Dedifferentiated amniotic fluid mesenchymal stem cell (primary cell): ENCODE data around the gene ERFL.
"Not testable (repeated sequence)": the region's sequence is repeated elsewhere in the genome, so short reads cannot be mapped to it uniquely, and the experiment has no call there.

Experiments
- DNase-seq: peaks from one replicate; pipeline ENCODE4 v3.0.0-alpha.2; 2016; ENCODE audit errors: extremely low spot score

The ERFL gene

DNA sequence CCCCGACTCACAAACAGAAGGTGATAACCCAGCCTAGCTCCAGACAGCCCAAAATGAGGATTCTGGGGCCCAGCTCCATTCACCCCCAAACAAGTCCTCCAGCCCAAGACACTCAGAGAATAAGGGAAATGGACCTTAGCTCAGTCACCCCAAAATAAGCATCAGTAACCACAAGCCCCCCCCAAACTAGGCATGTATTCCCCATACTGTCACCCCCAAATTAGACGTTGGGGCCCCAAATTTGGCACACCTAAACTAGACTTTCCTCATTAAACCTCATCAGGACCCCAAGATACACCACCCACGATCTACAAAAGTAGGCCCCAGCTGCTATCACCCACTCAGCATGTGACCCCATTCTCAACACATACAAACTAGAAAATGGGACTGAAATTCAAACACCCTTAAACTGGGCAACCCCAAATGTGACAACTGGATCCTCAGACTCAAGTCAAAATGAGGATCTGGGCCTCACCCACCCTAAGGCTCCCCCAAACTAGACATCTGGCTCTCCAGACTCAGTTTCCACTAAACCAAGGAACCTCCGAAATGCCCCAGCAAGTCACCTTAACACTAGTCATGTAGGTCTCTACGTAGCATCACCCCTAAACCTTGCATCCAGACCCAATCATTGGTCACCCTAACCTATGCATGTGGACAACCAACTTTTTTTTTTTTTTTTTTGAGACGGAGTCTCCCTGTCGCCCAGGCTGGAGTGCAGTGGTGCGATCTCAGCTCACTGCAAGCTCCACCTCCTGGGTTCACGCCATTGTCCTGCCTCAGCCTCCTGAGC, 13.4 kb upstream of the ERFL start:
- no peak for DNase-seq

DNA sequence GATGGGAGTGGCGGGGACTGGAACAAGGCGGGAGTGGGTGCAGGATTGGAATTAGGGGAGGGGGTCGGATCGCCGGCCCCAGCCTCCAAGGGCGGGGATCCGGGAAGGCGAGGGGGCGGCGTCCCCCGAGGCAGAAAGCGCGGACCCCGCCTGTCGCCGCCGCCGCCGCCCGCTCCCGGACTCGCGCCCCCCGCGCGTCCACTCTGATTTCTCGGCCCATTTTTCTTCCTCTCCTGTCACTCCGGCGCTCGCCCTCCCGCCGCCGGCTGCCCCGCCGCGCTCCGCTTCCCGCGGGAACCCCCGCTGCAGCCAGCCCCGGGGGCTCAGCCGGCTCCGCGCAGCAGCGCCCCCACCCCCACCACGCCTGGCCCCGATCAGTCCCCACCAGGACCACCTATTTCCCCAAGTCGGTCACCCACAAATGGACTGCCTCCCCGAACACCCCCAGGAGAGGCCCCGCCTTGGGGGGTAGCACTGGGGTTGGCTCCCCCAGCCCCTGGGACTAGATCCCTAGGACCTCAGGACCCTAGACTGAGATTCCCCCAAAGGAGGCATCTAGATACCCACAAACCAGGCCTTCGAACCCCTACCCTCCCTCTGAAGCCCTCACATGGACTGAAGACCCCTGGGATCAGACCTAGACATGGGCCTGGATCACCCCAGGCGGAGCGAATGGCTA, 12.6 kb upstream of the ERFL start:
- DNase-seq: no peak

DNA sequence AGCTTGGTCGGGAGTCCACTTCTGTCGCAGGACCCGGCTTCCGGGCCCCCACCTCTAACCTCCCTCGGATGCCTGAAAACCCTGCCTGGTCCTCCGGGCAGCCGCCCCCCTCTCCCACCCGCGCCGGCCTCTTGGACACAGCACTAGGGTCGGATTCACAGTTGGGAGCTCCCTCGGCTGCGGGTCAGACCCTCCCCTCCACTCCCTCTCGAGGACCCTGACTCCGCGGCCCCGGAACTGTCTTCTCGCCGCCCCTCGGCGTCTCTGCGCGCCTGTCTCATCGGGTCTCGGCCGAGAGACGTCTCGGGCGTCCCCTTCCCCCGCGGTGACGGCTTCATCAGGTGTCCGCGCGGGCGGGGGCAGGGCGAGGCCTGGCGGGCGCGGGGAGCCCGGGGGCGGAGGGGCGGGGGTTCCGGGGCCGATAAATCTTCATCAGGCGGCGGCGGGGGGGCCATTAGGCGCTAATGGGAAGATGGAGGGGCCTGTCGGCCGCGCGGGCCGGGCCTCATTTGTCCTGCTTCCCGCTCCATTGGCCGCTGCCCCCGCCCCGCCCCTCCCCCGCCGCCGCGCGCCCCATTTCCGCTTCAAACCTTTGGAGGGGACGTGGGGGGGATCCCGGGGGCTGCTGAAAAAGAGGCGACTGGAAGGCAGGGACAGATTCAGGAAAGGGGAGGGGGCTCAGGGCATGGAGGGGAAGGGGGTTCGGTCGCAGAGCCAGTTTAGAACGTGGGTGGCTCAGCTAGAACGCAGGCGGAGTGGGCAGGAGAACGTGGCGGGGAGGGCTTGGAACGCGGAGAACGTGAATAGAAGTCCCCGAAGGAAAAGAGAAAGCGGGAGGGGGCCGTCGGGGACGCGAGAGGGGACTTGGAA, 11.8 kb upstream of the ERFL start:
- no peak for DNase-seq

DNA sequence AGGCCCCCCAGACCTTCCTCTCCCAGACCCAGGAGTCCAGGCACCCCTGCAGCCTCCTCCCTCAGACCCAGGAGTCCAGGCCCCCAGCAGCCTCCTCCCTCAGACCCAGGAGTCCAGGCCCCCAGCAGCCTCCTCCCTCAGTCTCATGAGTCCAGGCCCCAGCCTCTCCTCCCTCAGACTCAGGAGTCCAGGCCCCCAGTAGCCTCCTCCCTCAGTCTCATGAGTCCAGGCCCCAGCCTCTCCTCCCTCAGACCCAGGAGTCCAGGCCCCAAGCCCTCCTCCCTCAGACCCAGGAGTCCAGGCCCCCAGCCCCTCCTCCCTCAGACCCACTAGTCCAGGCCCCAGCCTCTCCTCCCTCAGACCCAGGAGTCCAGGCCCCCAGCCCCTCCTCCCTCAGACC, 11.0 kb upstream of the ERFL start:
- DNase-seq: not testable (repeated sequence)

DNA sequence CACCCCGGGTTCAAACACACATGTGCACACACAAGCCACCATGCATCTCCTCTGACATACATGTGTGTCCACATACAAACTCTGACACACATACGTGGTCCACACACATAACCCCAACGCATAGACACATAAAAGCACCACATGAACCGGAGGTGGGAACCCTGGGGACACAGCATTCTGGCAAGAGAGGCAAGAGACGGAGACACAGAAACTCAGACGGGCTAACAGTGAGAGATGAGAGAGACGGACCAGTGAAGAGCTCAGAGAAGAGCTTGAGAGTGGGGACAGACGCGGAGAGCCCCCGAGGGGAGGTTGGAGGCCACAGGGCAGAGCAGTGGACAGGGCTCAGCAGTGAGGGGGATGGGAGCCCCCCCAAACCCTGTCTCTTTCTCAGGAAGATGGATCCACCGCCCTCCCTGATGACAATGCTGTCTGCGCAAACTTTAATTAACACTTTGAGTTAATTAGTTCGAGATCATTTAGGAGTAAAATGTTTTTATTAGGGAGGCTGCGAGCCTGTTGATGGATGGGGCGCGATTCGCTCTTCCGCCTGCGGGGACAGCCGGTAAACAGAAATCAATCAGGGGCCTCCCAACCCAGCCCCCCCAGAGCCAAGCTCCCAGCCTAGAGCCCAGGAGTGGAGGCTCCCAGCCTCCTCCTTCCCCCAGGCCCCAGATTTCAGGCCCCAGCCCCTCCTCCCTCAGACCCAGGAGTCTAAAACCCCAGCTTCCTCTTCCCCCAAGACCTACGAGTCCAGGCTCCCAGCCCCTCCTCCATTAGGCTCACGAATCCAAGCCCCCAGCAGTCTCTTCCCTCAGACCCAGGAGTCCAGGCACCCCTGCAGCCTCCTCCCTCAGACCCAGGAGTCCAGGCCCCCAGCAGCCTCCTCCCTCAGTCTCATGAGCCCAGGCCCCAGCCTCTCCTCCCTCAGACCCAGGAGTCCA, 9.5 kb upstream of the ERFL start:
- DNase-seq: no peak

DNA sequence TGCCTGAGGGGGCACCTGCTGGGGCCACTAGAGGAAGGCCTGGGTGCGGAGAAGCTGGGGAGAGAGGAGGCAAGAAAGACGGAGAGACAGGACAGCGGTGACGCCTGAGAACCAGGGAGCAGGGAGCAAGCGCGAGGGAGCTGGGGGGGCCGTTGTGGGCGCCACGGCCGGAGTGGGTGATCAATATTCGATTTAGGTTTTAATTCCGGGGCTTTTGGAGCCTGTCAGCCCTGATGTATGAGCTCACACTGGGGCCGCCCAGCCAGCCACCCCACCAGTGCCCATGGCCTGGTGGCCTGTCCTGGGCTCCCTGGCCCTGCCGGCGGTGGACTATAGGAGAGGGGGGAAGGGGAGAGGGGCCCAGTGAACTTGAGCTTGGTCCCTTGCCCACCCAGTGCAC, 8.7 kb upstream of the ERFL start:
- no peak for DNase-seq

DNA sequence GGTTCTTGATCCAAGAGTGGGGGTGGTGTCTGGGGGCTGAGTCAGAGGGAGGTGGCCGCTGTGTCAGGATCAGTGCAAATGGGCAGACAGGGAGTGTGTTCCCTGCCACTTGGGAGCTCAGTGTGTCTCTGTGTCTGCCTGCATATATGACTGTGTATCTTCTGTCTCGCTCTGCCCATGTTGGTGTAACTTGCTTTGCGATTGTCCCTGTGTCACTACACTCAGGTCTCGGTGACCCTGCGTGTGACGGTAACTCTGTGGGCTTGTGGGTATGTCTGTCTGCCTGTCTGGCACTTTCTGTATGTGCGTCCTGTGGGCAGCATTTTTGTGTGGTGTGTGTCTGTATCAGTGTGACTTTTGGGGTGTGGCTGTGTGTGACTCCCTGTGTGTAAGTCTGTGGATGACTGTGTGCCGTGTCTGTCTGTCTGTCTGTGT, 8.2 kb upstream of the ERFL start:
- no peak for DNase-seq

DNA sequence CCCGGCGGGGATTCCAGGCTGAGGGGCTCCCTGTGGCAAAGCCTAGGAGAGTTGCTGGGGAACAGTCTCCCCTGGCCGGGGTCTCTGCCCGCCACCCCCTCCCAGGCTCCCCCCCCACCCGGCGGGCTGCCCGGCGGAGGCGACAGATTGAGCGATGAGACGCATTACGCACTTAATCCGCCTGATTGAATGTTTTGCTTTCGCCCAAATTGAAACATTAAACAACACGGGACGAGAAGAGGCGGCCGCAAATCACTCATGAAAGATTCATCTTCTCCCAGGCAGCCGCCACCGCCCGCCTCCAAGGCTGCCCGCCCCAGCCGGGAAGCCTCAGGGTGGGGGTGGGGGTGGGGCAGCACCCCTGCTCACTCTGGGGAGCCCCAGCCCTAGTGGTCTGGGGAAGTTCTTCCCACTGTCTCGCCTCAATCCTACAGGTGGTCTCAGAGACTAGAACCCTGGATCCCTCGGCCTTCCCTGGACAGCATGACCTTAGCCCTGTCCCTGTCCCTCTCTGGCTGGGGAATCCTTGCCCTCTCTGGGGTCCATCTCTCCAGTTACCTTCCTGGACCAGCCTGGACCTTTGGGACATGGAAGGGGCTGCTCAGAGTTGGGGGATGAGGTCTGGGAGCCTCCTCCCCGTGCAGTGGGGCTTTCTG, 7.6 kb upstream of the ERFL start:
- DNase-seq: no peak

DNA sequence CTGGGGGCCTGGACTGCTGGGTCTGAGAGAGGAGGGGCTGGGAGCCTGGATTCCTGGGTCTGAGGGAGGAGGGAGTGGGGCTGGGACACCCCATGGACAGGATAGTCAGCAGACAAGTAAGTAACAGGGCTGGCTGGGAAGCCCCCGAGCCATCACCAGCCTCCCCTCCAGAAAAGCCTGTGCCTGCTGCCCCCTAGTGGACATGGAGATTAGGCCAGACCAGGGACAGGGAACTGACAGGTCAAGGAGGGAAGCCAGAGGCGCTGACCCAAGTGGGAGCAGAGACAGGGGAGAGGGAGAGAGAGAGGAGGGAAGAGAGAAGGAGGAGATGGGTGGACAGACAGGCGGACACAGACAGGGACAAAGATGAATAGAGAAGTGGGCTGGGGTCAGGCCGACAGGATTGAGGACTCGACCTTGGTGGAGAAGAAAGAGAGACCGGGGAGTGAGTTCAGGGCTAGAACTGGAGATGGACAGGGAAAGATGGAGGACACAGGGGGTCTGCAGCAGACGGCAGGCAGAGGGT, 6.7 kb upstream of the ERFL start:
- DNase-seq: no peak

DNA sequence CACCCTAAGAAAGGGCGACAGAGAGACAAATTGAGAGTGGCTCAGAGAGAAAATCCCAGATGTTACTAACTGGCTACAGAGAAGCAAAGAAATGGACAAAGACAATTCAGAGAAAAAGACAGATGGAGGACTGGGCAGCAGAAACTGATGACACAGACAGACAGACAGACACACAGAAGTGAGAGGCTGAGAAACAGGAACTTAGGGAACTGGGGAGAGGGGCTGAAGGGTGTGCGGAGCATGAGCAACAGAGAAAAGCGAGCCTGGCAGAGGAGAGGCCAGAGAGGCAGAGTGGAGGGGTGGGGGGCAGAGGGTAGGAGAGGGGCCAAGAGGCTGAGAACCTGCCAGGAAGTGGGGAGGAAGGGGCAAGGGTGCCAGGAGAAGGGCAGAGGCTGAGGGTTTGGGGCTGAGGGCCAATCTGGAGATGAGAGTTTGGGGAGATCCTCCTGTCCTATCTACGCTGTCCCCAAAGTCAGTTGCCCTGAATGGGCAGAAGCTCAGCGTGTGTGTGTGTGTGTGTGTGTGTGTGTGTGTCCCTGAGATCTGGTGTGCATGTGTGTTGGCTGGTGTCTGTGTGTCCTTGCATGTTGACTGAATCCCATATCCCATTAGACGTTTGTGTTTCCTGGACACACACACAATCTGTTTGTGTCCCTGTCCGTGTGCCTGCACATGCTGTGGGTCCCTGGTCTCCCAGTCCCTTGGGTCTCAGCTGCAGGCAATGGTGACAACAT, 5.6 kb upstream of the ERFL start:
- no peak for DNase-seq

DNA sequence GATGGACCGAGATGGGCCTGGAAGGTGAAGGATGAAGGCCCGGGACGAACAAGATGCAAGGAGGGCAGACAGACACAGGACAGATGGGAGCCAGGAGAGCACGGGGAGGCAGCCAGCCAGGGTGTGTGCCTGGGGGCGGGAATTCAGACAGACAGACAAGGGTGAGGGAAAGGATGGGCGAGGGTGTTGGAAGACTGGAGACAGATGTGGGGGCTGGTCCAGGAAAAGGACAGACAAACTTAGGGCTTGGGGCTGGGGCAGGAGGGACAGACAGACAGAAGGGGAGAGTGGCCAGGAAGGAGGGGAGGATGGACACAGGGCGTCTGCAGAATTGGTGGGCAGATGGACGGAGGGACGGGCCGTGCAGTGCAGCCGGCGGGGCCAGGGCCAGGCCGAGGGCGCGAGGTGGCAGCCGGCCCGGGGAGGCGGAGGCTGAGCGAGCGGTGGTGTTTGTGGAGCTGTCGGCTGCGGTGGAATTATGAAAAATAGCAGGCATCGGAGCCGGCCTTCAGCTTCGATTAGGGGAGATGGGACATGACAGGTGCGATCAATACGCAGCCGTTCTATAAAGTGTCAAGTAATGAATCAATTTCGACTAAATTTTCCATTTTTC, 4.6 kb upstream of the ERFL start:
- DNase-seq: no peak

DNA sequence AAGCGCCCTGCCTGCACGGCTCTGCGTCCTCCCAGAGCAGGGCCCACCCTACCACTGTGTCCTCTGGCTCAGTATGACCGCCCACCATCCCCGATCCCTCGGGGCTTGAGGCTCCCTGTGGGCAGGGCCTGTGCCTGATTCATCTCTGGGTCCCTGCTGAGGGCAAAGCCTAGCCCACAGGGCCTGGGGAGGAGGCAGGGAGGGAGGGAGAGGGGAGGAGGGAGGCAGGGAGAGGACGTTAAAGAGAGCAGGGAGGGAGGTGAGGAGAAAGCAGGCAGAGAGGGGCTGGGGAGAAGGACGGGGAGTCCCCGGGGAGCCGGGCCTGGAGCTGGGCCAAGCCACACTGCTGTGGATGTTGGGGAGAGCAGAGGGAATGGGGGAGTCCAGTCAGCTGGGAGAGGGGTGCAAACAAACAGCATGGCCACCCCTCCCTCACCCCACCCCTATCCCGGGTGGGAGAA, 4.0 kb upstream of the ERFL start:
- DNase-seq: no peak

DNA sequence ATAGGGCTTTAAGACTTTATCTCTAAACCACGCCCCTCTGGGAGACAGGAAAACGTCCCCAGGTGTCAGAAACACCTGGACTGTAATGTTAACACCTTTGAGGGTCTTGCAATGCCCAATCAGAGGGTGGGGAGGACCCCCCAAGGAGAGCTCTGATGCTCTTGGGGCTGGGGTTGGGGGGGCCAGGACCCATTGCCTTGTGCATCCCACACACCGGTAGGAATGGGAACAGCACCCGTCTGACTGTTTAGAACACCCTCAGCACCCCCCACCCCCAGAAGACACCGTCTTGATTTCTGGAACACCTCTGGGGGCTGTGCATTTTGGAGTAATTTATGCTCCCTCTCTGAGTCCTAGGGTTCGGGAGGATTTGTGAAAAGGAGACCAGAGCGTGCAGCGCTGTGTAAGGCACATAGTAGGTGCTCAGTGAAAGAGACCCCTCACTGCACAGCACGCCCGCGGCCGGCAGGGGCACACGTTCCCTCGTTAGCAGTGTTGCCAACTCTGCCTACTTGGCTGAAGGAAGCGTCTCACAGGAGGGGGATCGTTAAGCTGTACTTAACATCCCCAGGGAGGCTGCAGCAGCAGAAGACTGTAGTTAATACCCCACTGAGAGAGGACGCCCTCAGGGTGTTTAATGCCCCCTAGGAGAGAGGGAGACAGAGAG, 2.8 kb upstream of the ERFL start:
- DNase-seq: no peak

DNA sequence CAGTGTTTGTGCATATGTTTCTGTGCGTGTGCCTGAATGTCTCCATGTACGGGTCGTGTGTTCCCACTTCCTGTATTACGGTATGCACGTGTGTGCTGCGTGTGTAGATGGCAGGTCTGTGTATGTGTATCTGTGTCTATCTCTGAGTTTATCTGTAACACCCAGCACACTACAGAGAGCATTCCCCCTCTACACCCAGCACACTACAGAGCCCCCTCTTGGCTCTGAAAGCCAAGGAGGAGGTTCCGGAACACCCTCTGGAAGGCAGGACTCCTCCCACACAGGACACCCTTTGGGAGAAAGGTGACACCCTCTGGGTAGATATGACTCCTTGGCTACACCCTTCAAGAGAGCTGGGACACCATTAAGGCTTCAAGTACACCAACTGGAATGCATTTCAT, 2.1 kb upstream of the ERFL start:
- no peak for DNase-seq

DNA sequence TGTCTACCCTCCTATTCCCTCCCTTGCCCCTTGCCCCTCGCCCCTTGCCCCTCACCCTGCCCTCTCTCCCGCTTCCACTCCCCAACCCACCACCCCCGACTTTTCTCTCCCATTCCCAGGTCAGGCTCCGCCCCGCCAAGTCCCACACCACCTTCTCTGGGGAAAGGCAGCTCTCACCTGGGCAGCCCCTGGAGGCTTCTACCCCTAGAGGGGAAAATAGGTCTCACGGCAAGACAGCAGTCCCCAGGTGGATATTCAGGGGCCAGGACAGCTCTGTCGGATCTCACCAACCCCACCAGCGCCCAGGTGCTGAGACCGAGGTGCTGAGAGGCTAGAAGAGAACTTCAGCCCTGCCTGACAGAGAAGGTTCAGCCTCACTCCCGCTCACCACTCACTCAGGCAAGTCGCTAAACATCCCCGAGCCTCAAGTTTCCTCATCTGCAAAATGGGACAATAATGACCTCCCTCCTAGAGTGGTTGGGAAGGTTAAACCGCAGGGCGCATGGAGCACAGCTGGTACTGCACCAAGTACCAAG, 1.4 kb upstream of the ERFL start:
- DNase-seq: no peak

DNA sequence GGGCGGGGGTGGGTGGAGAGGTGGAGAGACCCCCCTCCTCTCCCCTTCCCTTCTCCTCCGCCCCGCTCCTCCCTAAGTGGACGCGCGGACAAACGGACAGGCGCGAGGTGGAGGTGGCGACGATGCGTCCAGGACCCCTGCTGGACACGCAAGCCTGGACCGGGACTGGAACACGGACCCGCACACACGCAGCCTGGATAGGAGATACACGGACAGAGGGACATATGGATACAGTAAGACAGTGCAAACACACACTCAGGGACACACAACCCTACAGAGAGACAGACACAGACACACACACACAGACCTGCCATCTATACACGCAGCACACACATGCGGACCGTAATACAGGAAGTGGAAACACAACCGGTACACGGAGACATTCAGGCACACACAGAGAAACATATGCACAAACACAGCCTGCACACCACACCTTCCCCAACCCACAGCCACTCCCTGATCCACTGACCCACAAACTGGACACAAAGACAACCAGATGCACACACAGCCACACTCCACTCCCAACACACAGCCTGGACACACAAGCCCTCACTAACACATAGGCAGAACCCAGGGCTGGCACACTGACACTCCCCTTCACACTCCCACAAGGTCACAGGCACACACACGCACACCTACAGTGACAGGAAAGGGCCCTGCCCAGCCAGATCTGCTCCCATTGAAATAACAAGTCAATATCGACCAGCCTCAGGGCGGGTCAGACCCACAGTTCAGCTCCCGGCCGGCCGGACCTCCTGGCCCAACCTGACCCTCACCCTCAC, 696 bp upstream of the ERFL start:
- DNase-seq: no peak

DNA sequence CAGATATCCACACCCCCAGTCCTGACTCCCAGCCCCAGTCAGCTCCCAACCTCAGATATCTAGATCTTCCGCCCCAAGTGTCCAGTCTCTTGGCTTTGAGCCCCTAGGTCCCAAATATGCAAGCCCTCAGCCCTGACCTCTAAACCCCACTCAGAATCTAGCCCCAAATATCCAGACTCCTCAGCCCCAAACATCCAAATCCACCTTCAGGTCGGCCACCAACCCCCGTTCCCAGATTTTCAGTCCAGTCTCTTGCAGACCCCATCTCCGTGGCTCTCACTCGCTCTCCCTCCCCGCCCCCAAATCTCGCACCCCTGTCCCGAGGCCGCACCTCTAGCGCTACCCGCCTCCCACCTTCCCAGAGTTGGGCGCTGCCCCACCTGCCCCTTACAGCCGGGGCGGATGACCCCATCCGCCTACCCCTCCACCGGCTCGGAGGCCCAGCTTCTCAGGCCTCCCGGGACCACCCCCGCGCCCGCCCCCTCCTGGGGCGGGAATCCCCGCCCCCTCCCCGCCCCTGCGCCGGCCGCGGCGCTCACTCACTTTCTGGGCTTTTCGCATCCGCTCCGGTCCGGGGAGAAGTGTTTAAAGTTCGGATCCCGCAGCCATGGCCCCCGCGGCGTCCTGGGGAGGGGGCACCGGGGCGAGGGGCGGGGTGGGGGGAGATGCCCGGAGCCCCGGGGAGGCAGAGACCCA, 604 bp downstream of the ERFL start:
- DNase-seq: no peak
